GM23248 (cell line): ENCODE data around the gene GNE. TPM values are rescaled to one million over a fixed set of nuclear protein-coding genes. Genes with fewer than 3 reads are reported as not detected.

Experiments
- DNase-seq: peaks from one replicate; pipeline ENCODE4 v3.0.0-alpha.2; 2015
- H2AFZ ChIP-seq: fragments of 200-600 bp; sonication (generic); 2 replicates; pipeline ENCODE4 v1.6.1; 2016; ENCODE audit warnings: antibody characterized with exemption
- H3F3A ChIP-seq: fragments of 200-600 bp; sonication (generic); 2 replicates; pipeline ENCODE4 v1.6.1; 2016; ENCODE audit warnings: mild to moderate bottlenecking, antibody characterized with exemption, mixed run types; ENCODE audit not compliant: insufficient read depth
- H3K27ac ChIP-seq: fragments of 200-600 bp; sonication (generic); 2 replicates; pipeline ENCODE4 v1.5.1; 2016; ENCODE audit warnings: mild to moderate bottlenecking
- H3K27me3 ChIP-seq: fragments of 200-600 bp; sonication (generic); replicated peaks from 2 replicates; pipeline ENCODE4 v1.6.1; 2016; ENCODE audit warnings: mild to moderate bottlenecking; ENCODE audit not compliant: insufficient read depth
- H3K36me3 ChIP-seq: fragments of 200-600 bp; sonication (generic); 2 replicates; pipeline ENCODE4 v1.6.1; 2016; ENCODE audit warnings: low read depth, mild to moderate bottlenecking
- H3K4me1 ChIP-seq: fragments of 200-600 bp; sonication (generic); 2 replicates; pipeline ENCODE4 v1.6.1; 2016; ENCODE audit warnings: mild to moderate bottlenecking; ENCODE audit not compliant: insufficient read depth
- H3K4me2 ChIP-seq: fragments of 200-600 bp; sonication (generic); one replicate; pipeline ENCODE4 v1.6.1; 2016; ENCODE audit warnings: mild to moderate bottlenecking; ENCODE audit not compliant: unreplicated experiment
- H3K4me3 ChIP-seq: fragments of 200-600 bp; sonication (generic); 2 replicates; pipeline ENCODE4 v1.5.1; 2016; ENCODE audit warnings: mild to moderate bottlenecking
- H3K79me2 ChIP-seq: fragments of 200-600 bp; sonication (generic); 2 replicates; pipeline ENCODE4 v1.6.1; 2016; ENCODE audit warnings: mild to moderate bottlenecking; ENCODE audit not compliant: insufficient read depth
- H3K9ac ChIP-seq: fragments of 200-600 bp; sonication (generic); 2 replicates; pipeline ENCODE4 v1.6.1; 2016; ENCODE audit warnings: mild to moderate bottlenecking
- H3K9me2 ChIP-seq: fragments of 200-600 bp; sonication (generic); 2 replicates; pipeline ENCODE4 v1.6.1; 2016; ENCODE audit warnings: mixed run types, mild to moderate bottlenecking, moderate library complexity; ENCODE audit not compliant: insufficient read depth
- H3K9me3 ChIP-seq: fragments of 200-600 bp; sonication (generic); one replicate; pipeline ENCODE4 v1.6.1; 2017; ENCODE audit warnings: low read depth
- H4K20me1 ChIP-seq: fragments of 200-600 bp; sonication (generic); 2 replicates; pipeline ENCODE4 v1.6.0; 2016; ENCODE audit not compliant: insufficient read depth
- EZH2 ChIP-seq: fragments of 200-600 bp; sonication (generic); IDR thresholded peaks from 2 replicates; pipeline ENCODE4 v1.6.1; 2018; ENCODE audit warnings: antibody characterized with exemption, mild to moderate bottlenecking; ENCODE audit not compliant: insufficient read depth, poor library complexity, severe bottlenecking
- EZH2phosphoT487 ChIP-seq: fragments of 200-600 bp; sonication (generic); IDR thresholded peaks from 2 replicates; pipeline ENCODE4 v1.6.1; 2018; ENCODE audit warnings: antibody characterized with exemption, moderate library complexity, mild to moderate bottlenecking, low read depth; ENCODE audit not compliant: insufficient read depth
- WGBS, 2 experiments: methylation state at CpG; one replicate each; pipeline ENCODE4 v1.1.6; 2015 to 2017; ENCODE audit warnings: low lambda C conversion rate in 2 of 2, low coverage in 1 of 2; ENCODE audit errors: missing lambda C conversion rate in 2 of 2; 5-methylcytosine and 5-hydroxymethylcytosine counted together
- in situ Hi-C: fragments of 300-500 bp; cut with MboI; formaldehyde crosslinking; loops from 2 replicates; pipeline ENCODE4 v1.15.0; 2020
- polyA plus RNA-seq: library from polyadenylated mRNA; unstranded; fragments of >200 nt; fragmentation: Nextera tagmentation; extraction: Ambion mirVana; gene quantifications from 2 replicates; pipeline ENCODE4 v1.2.1, GENCODE V29; 2016
- total RNA-seq: library from RNA; depleted of rRNA; stranded (reverse); fragments of >200 nt; shearing (Covaris generic); gene quantifications from 2 replicates; pipeline ENCODE4 v1.2.3, GENCODE V29; 2014

Gene GNE
- total and polyA plus RNA-seq, 2 experiments from 2014 or later = 6.2 to 22.4 TPM

DNA sequence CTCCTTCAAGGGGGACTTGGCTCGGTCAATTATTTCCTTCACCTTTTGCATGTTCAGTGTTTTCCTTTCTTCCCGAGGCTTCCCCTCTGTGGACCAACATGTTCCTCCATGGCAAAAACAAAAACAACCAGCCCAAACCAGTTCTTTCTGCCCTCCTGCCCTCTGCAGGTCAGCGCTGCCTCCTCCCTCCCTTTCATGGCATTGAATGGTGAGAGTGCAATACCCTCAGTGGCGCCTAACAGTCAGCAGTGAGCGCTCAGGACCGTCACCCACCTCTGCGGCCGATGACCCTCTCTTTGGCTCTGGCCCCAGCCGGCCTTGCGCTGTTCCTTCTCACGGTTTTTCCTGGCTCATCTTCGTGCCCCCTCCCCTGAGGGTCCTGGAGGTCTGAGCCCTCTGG, 34.4 kb upstream of the GNE start:
- 84 to 85% methylated on average over 12 of the region's 12 CpGs for WGBS, 2 experiments
- no peak for DNase-seq
- H3K79me2 ChIP-seq = no peaks in the 10 kb centered on the region
- H3K27ac ChIP-seq = no peak overlapping the region
- no peak overlapping the region for H3K4me2 ChIP-seq
- TF ChIP-seq EZH2 (no peak), EZH2phosphoT487 (no peak)
- H4K20me1 ChIP-seq = no peaks in the 10 kb centered on the region
- no peaks in the 10 kb centered on the region for H3K27me3 ChIP-seq
- H3K9me2 ChIP-seq = no peaks in the 10 kb centered on the region
- in situ Hi-C loops = no loop called here
- no peak overlapping the region for H3K4me3 ChIP-seq
- H3K9me3 ChIP-seq = no peaks in the 10 kb centered on the region
- H3F3A ChIP-seq = no peaks in the 10 kb centered on the region
- H2AFZ ChIP-seq = no peak overlapping the region
- no peak overlapping the region for H3K9ac ChIP-seq
- no peaks in the 10 kb centered on the region for H3K36me3 ChIP-seq
- no peaks in the 10 kb centered on the region; the same call in 1 of the 2 replicates for H3K4me1 ChIP-seq

DNA sequence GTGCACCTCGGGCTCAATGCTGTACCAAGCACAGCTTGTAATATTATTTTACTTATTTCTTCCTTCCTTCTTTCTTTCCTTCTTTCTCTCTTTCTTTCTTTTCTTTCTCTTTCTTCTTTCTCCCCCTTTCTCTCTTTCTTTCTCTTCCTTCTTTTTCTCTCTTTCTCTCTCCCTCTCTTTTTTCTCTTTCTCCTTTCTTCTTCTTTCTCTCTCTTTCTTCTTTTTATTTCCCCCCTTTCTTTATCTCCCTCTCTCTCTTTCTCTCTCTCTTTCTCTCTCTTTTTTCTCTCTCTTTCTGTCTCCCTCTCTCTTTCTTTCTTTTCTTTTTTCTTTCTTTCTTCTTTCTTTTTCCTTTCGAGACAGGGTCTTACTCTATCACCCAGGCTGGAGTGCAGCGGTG, 32.7 kb upstream of the GNE start:
- no peak for TF ChIP-seq EZH2
- TF ChIP-seq EZH2phosphoT487 = no peak
- in situ Hi-C loops = no loop called here

DNA sequence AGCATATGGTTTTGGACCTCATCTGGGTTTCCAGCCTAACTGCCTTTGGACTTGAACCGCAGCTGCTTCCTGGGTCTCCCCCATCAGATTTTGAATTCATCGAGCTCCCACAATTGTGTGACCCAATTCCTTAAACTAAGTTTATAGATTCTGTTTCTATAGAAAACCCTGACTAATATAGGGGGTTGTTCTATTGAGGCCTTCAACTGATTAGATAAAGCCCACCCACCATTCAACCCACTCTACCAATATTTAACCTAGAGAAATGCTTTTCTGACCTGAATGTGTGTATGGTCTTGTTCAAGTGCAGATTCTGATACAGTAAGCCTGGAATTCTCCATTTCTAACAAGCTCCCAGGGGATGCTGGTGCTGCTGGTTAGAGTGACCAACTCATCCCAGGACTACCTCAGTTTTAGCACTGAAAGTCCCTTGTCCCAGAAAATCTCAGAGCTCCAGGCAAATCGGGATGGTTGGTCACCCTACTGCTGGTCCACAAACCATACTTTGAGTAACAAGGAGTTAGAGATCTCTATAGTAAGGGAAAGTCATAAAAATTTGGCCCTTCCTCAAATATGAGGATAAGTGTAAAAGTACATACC, 31.7 kb upstream of the GNE start:
- Histone ChIP-seq H3K9ac (no peak overlapping the region), H4K20me1 (no peaks in the 10 kb centered on the region), H3K4me2 (no peak overlapping the region), H3F3A (no peaks in the 10 kb centered on the region), H3K9me3 (no peaks in the 10 kb centered on the region), H3K4me3 (no peak overlapping the region), H3K27ac (no peak overlapping the region), H2AFZ (no peak overlapping the region), H3K4me1 (no peaks in the 10 kb centered on the region), H3K27me3 (no peaks in the 10 kb centered on the region), H3K36me3 (no peaks in the 10 kb centered on the region), H3K9me2 (no peaks in the 10 kb centered on the region), H3K79me2 (no peaks in the 10 kb centered on the region)
- 96% methylated on average over 3 of the region's 3 CpGs for WGBS, 2 experiments
- TF ChIP-seq EZH2phosphoT487 (no peak), EZH2 (no peak)
- in situ Hi-C loops = no loop called here
- no peak for DNase-seq

More for the DNA sequence above, 32.7 kb upstream of the GNE start:
- no peak overlapping the region for H2AFZ ChIP-seq
- no peak overlapping the region for H3K27ac ChIP-seq
- no peaks in the 10 kb centered on the region for H3K36me3 ChIP-seq
- H3K4me2 ChIP-seq = no peak overlapping the region
- H3K9me3 ChIP-seq = no peaks in the 10 kb centered on the region
- 79 to 80% methylated on average over 3 of the region's 3 CpGs for WGBS, 2 experiments
- no peaks in the 10 kb centered on the region for H3K9me2 ChIP-seq
- H3K27me3 ChIP-seq = no peaks in the 10 kb centered on the region
- H3K4me3 ChIP-seq = no peak overlapping the region
- no peaks in the 10 kb centered on the region for H3K79me2 ChIP-seq
- DNase-seq = no peak
- H4K20me1 ChIP-seq = no peaks in the 10 kb centered on the region
- no peaks in the 10 kb centered on the region for H3F3A ChIP-seq
- H3K4me1 ChIP-seq = no peaks in the 10 kb centered on the region
- no peak overlapping the region for H3K9ac ChIP-seq

DNA sequence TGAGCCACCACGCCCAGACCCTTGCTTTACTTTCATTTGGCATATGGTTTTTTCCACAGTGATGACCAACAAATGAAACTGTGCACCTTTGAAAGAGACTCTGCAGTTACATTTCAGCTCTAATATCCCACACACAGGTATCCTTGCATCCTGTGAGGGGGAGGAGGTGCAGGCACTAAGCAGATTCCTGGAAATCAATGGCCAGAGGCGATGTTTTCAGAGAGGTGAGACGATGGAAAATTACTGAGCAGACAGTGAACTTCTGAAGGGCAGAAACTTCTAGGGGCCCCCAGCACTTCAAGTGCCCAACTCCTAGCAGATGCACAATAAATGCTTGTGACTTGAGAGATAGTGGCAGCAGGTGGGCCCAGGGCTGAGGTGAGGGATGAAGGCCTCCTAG, 29.8 kb upstream of the GNE start:
- Histone ChIP-seq H3K27ac (no peak overlapping the region), H3K36me3 (no peaks in the 10 kb centered on the region), H3K4me2 (no peak overlapping the region), H3K9me3 (no peaks in the 10 kb centered on the region), H2AFZ (no peak overlapping the region), H3K9ac (no peak overlapping the region), H3F3A (no peaks in the 10 kb centered on the region), H3K27me3 (no peaks in the 10 kb centered on the region), H3K9me2 (no peaks in the 10 kb centered on the region), H3K4me3 (no peak overlapping the region), H4K20me1 (no peaks in the 10 kb centered on the region), H3K79me2 (no peaks in the 10 kb centered on the region), H3K4me1 (no peaks in the 10 kb centered on the region)
- in situ Hi-C loops = no loop called here
- DNase-seq = no peak
- no peak for TF ChIP-seq EZH2phosphoT487
- no peak for TF ChIP-seq EZH2
- whole genome bisulfite sequencing, 2 experiments = 96 to 97% methylated on average over 3 of the region's 3 CpGs

DNA sequence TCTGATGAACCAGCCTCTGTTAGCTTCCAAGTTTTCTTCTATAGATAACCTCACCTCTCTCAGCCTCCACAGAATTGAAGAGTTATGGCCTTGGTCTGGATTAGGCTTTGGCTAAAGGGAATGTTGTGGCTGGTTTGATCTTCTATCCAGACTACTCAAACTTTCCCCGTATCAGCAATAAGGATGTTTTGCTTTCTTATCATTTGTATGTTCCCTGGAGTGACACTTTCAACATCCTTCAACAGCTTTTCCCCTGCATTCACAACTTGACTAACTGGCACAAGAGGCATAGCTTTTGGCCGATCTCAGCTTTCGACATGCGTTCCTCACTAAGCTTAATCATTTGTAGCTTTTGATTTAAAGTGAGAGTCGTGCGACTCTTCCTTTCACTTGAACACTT, 28.1 kb upstream of the GNE start:
- no peaks in the 10 kb centered on the region for H4K20me1 ChIP-seq
- DNase-seq = no peak
- H2AFZ ChIP-seq = no peak overlapping the region
- H3K9me2 ChIP-seq = no peaks in the 10 kb centered on the region
- WGBS, 2 experiments = 78 to 81% methylated on average over 6 of the region's 6 CpGs
- H3F3A ChIP-seq = no peaks in the 10 kb centered on the region
- no peaks in the 10 kb centered on the region for H3K79me2 ChIP-seq
- no peak overlapping the region for H3K4me3 ChIP-seq
- H3K9ac ChIP-seq = no peak overlapping the region
- TF ChIP-seq EZH2phosphoT487 (no peak), EZH2 (no peak)
- in situ Hi-C loops = no loop called here
- no peak overlapping the region for H3K27ac ChIP-seq
- no peaks in the 10 kb centered on the region for H3K27me3 ChIP-seq
- H3K36me3 ChIP-seq = no peaks in the 10 kb centered on the region
- no peaks in the 10 kb centered on the region for H3K4me1 ChIP-seq
- H3K4me2 ChIP-seq = no peak overlapping the region
- H3K9me3 ChIP-seq = no peaks in the 10 kb centered on the region
